DOHH2 (cell line): ENCODE results near the gene NOC2L.

Experiments
- H3F3A ChIP-seq: fragments of 200-600 bp; sonication (generic), shearing (Covaris generic); 2 replicates; pipeline ENCODE4 v1.6.0; 2016; ENCODE audit warnings: antibody characterized with exemption, mild to moderate bottlenecking; ENCODE audit not compliant: control insufficient read depth, insufficient read depth
- H3K27ac ChIP-seq: fragments of 200-600 bp; sonication (generic); 2 replicates; pipeline ENCODE4 v1.5.1; 2014; ENCODE audit warnings: low read depth, mild to moderate bottlenecking, low read length, moderate library complexity
- H3K27me3 ChIP-seq: fragments of 200-600 bp; sonication (generic); 2 replicates; pipeline ENCODE4 v1.6.1; 2014; ENCODE audit warnings: mild to moderate bottlenecking, low read length, mixed read lengths; ENCODE audit not compliant: control insufficient read depth
- H3K36me3 ChIP-seq: fragments of 200-600 bp; sonication (generic); 2 replicates; pipeline ENCODE4 v1.6.1; 2014; ENCODE audit warnings: mild to moderate bottlenecking, low read length, moderate library complexity, mixed read lengths; ENCODE audit not compliant: control insufficient read depth
- H3K4me1 ChIP-seq: fragments of 200-600 bp; sonication (generic); 2 replicates; pipeline ENCODE4 v1.6.1; 2014; ENCODE audit warnings: mild to moderate bottlenecking, low read length, mixed read lengths; ENCODE audit not compliant: control insufficient read depth
- H3K4me2 ChIP-seq: fragments of 200-600 bp; sonication (generic); 2 replicates; pipeline ENCODE4 v1.6.0; 2014; ENCODE audit warnings: mild to moderate bottlenecking, low read length, moderate library complexity
- H3K4me3 ChIP-seq: fragments of 200-600 bp; sonication (generic); 2 replicates; pipeline ENCODE4 v1.5.1; 2014; ENCODE audit warnings: mild to moderate bottlenecking, low read length, mixed read lengths
- H3K79me2 ChIP-seq: fragments of 200-600 bp; sonication (generic); 2 replicates; pipeline ENCODE4 v1.6.1; 2014; ENCODE audit warnings: mild to moderate bottlenecking, low read length, mixed read lengths; ENCODE audit not compliant: control insufficient read depth
- H3K9me2 ChIP-seq: fragments of 200-600 bp; sonication (generic); replicated peaks from 2 replicates; pipeline ENCODE4 v1.6.1; 2014; ENCODE audit warnings: mild to moderate bottlenecking, low read length, mixed read lengths; ENCODE audit not compliant: control insufficient read depth
- H3K9me3 ChIP-seq: fragments of 200-600 bp; sonication (generic); 2 replicates; pipeline ENCODE4 v1.6.1; 2014; ENCODE audit warnings: antibody characterized with exemption, low read length, mixed read lengths; ENCODE audit not compliant: control insufficient read depth, insufficient read depth
- H4K20me1 ChIP-seq: fragments of 200-600 bp; sonication (generic); 2 replicates; pipeline ENCODE4 v1.6.0; 2014; ENCODE audit warnings: low read depth, mild to moderate bottlenecking, antibody characterized with exemption, low read length, moderate library complexity; ENCODE audit not compliant: control insufficient read depth, insufficient read depth
- CTCF ChIP-seq: fragments of 200-600 bp; sonication (generic); IDR thresholded peaks from one replicate; pipeline ENCODE4 v1.5.1; 2014; ENCODE audit warnings: antibody characterized with exemption, mild to moderate bottlenecking, low read depth, low read length; ENCODE audit not compliant: poor library complexity, severe bottlenecking
- EZH2phosphoT487 ChIP-seq: fragments of 200-600 bp; sonication (generic); IDR thresholded peaks from 2 replicates; pipeline ENCODE4 v1.6.1; 2017; ENCODE audit warnings: borderline replicate concordance, mild to moderate bottlenecking, antibody characterized with exemption, low read length, moderate library complexity, mixed read lengths

Gene NOC2L

GRCh38 chr1:925561-926421 is 33.3 kb downstream of the NOC2L start:
- Histone ChIP-seq H4K20me1 (no peaks in the 10 kb centered on the region; the same call in 1 of the 2 replicates), H3K9me3 (no peaks in the 10 kb centered on the region), H3K4me2 (no peak overlapping the region), H3K27ac (no peak overlapping the region), H3K27me3 (peaks cover 58% of the 10 kb centered on the region), H3F3A (no peaks in the 10 kb centered on the region), H3K79me2 (no peaks in the 10 kb centered on the region), H3K4me1 (peaks cover 14% of the 10 kb centered on the region), H3K9me2 (no peaks in the 10 kb centered on the region), H3K4me3 (no peak overlapping the region), H3K36me3 (no peaks in the 10 kb centered on the region)
- peak; percentile 34; the same call in 1 of the 2 replicates for TF ChIP-seq EZH2phosphoT487
- TF ChIP-seq CTCF, result no peak

GRCh38 chr1:924656-925560 is 34.1 kb downstream of the NOC2L start:
- H3F3A ChIP-seq, result no peaks in the 10 kb centered on the region
- no peaks in the 10 kb centered on the region for H3K36me3 ChIP-seq
- TF ChIP-seq CTCF (no peak), EZH2phosphoT487 (peak; percentile 38; the same call in 1 of the 2 replicates)
- H3K79me2 ChIP-seq, result no peaks in the 10 kb centered on the region
- H3K4me3 ChIP-seq, result no peak overlapping the region
- H3K27me3 ChIP-seq, result peaks cover 64% of the 10 kb centered on the region
- no peak overlapping the region for H3K27ac ChIP-seq
- H3K4me2 ChIP-seq, result no peak overlapping the region
- H3K9me3 ChIP-seq, result no peaks in the 10 kb centered on the region
- H3K9me2 ChIP-seq, result no peaks in the 10 kb centered on the region
- H4K20me1 ChIP-seq, result no peaks in the 10 kb centered on the region; the same call in 1 of the 2 replicates
- peaks cover 20% of the 10 kb centered on the region for H3K4me1 ChIP-seq

- no peaks in the 10 kb centered on the region for H3K79me2 ChIP-seq
- TF ChIP-seq EZH2phosphoT487 (no peak), CTCF (no peak)
- H4K20me1 ChIP-seq, result no peaks in the 10 kb centered on the region; the same call in 1 of the 2 replicates
- no peaks in the 10 kb centered on the region for H3K9me3 ChIP-seq
- no peaks in the 10 kb centered on the region for H3F3A ChIP-seq
- no peaks in the 10 kb centered on the region for H3K36me3 ChIP-seq
- H3K4me1 ChIP-seq, result peaks cover 20% of the 10 kb centered on the region
- H3K9me2 ChIP-seq, result no peaks in the 10 kb centered on the region
- H3K4me3 ChIP-seq, result 0 out of 2 replicates have a peak overlapping the region, but pooled peaks have one; percentile 17
- H3K27ac ChIP-seq, result no peak overlapping the region
- peaks cover 65% of the 10 kb centered on the region for H3K27me3 ChIP-seq
- no peak overlapping the region; the same call in 1 of the 2 replicates for H3K4me2 ChIP-seq
These were observed 34.9 kb downstream of the NOC2L start for GRCh38 chr1:923991-924655.
